HepG2 (cell line): ENCODE measurements around the gene GRHL1. TPM values are rescaled to one million over a fixed set of nuclear protein-coding genes. Genes with fewer than 3 reads are reported as not detected.

Source experiments
- ATAC-seq: fragments of 200-7000 bp; cut with Tn5 transposase; 3 replicates; pipeline ENCODE4 v1.9.1; 2020; ENCODE audit warnings: mild to moderate bottlenecking, moderate library complexity
- BruUV-seq: library from RNA; stranded (reverse); fragments of 400-500 nt; replicated peaks from 2 replicates; lab custom pipeline; 2021; lab: Mats Ljungman, UMichigan
- CTCF ChIA-PET: fragments of 300-600 bp; formaldehyde crosslinking; extraction: SDS; loops from one replicate; lab custom pipeline; 2021; ENCODE audit warnings: low total read pairs, inconsistent platforms, low intra/inter-chr PET ratio; lab: Yijun Ruan, JAX
- POLR2A ChIA-PET: fragments of 350-600 bp; sonication (Branson Sonifier 250); formaldehyde crosslinking; loops from one replicate; lab custom pipeline; 2020; ENCODE audit warnings: antibody characterized with exemption, inconsistent platforms; lab: Yijun Ruan, JAX
- DNase-seq: peaks from one replicate; pipeline ENCODE4 v3.0.0-alpha.2; 2015; ENCODE audit warnings: low spot score
- FAIRE-seq: peaks from 3 replicates; lab custom pipeline; 2011; peaks lifted over from hg19 to GRCh38; lab: Jason Lieb, UNC
- H2AFZ ChIP-seq: one replicate; pipeline ENCODE4 v1.6.1; 2011; ENCODE audit warnings: low read length, inconsistent platforms
- H3K27ac ChIP-seq: fragments of 300-600 bp; 3 replicates; pipeline ENCODE4 v1.8.0; 2011; ENCODE audit warnings: mixed run types, mild to moderate bottlenecking, mixed read lengths, low read length, inconsistent platforms; ENCODE audit not compliant: insufficient read depth; ENCODE audit errors: extremely low read length
- H3K27me3 ChIP-seq, 2 experiments: fragments of 200-600 bp in 1 of 2; 2 replicates in 1 of 2; 3 replicates in 1 of 2; pipeline versions ENCODE4 v1.6.0 to v1.8.0; 2011; ENCODE audit warnings: low read length in 2 of 2, mild to moderate bottlenecking in 2 of 2, moderate library complexity in 2 of 2, inconsistent platforms in 1 of 2; ENCODE audit not compliant: insufficient read depth in 2 of 2, control insufficient read depth in 1 of 2
- H3K36me3 ChIP-seq, 2 experiments: fragments of 200-600 bp in 1 of 2; replicated peaks in 1 of 2; 2 replicates in 1 of 2; 3 replicates in 1 of 2; pipeline versions ENCODE4 v1.5.1 to v1.8.0; 2011; ENCODE audit warnings: low read length in 2 of 2, inconsistent platforms in 1 of 2; ENCODE audit not compliant: insufficient read depth in 2 of 2, control insufficient read depth in 1 of 2
- H3K4me1 ChIP-seq: 2 replicates; pipeline ENCODE4 v1.5.1; 2012; ENCODE audit warnings: low read length, inconsistent platforms; ENCODE audit not compliant: insufficient read depth
- H3K4me2 ChIP-seq: 2 replicates; pipeline ENCODE4 v1.6.0; 2011; ENCODE audit warnings: low read depth, low read length, inconsistent platforms
- H3K4me3 ChIP-seq, 3 experiments: fragments of 200-600 bp in 1 of 3; sonication (generic), shearing (Covaris generic) in 1 of 3; replicated peaks in 1 of 3; 2 replicates each; pipeline ENCODE4 v1.5.1; 2011 to 2016; ENCODE audit warnings: low read length in 3 of 3, inconsistent platforms in 2 of 3, low read depth in 2 of 3, mild to moderate bottlenecking in 2 of 3, control low read depth in 1 of 3, mixed read lengths in 1 of 3; ENCODE audit not compliant: insufficient read depth in 1 of 3
- H3K79me2 ChIP-seq: one replicate; pipeline ENCODE4 v1.6.1; 2011; ENCODE audit warnings: low read length, inconsistent platforms; ENCODE audit not compliant: insufficient read depth
- H3K9ac ChIP-seq: 2 replicates; pipeline ENCODE4 v1.6.0; 2011; ENCODE audit warnings: mild to moderate bottlenecking, low read depth, low read length, inconsistent platforms; ENCODE audit not compliant: insufficient read depth
- H3K9me3 ChIP-seq: 2 replicates; pipeline ENCODE4 v1.5.1; 2012; ENCODE audit warnings: mild to moderate bottlenecking, low read length
- H4K20me1 ChIP-seq: 2 replicates; pipeline ENCODE4 v1.6.0; 2011; ENCODE audit warnings: inconsistent platforms, mild to moderate bottlenecking, low read length, moderate library complexity; ENCODE audit not compliant: insufficient read depth
- ARID2 ChIP-seq: sonication (generic); formaldehyde crosslinking; IDR thresholded peaks from 2 replicates; pipeline ENCODE4 v1.8.1; 2022; ENCODE audit warnings: mild to moderate bottlenecking, missing genetic modification reagents, borderline replicate concordance
- CSRNP1 ChIP-seq: sonication (generic); formaldehyde crosslinking; IDR thresholded peaks from 2 replicates; pipeline ENCODE4 v1.8.1; 2023; ENCODE audit warnings: mild to moderate bottlenecking, missing genetic modification reagents
- ERF ChIP-seq: IDR thresholded peaks from 2 replicates; pipeline ENCODE4 v1.6.1; 2018; ENCODE audit warnings: missing biosample characterization, missing genetic modification reagents
- GATA4 ChIP-seq: sonication (generic); IDR thresholded peaks from 2 replicates; pipeline ENCODE4 v1.6.1; 2016; ENCODE audit warnings: antibody characterized with exemption, low read depth, borderline replicate concordance
- GATAD2A ChIP-seq: IDR thresholded peaks from 2 replicates; pipeline ENCODE4 v1.6.1; 2016
- HDAC2 ChIP-seq: sonication (generic); formaldehyde crosslinking; IDR thresholded peaks from 2 replicates; pipeline ENCODE4 v1.4.0; 2020; ENCODE audit warnings: missing genetic modification reagents
- HMG20A ChIP-seq: IDR thresholded peaks from 2 replicates; pipeline ENCODE4 v1.6.1; 2016; ENCODE audit warnings: borderline replicate concordance
- KDM3A ChIP-seq: IDR thresholded peaks from 2 replicates; pipeline ENCODE4 v1.6.1; 2018; ENCODE audit warnings: low read depth, missing compliant biosample characterization
- POLR2G ChIP-seq: fragments of 200-400 bp; formaldehyde crosslinking; IDR thresholded peaks from 2 replicates; pipeline ENCODE4 v1.6.1; 2018; ENCODE audit warnings: mild to moderate bottlenecking, low read depth, low read length, moderate library complexity
- PPARG ChIP-seq: conservative IDR thresholded peaks from 2 replicates; pipeline ENCODE4 v1.6.1; 2016; ENCODE audit warnings: missing biosample characterization, missing genetic modification reagents
- SOX13 ChIP-seq, 3 experiments: fragments of 450-650 bp in 1 of 3; sonication (generic) in 1 of 3; formaldehyde crosslinking in 1 of 3; IDR thresholded peaks in 2 of 3; conservative IDR thresholded peaks in 1 of 3; 2 replicates each; pipeline versions ENCODE4 v1.5.0 to v1.6.1; 2016 to 2020; ENCODE audit warnings: antibody characterized with exemption in 1 of 3, mild to moderate bottlenecking in 1 of 3, missing compliant biosample characterization in 1 of 3, missing genetic modification reagents in 1 of 3, moderate library complexity in 1 of 3
- TAF1 ChIP-seq: sonication (generic); formaldehyde crosslinking; IDR thresholded peaks from 2 replicates; pipeline ENCODE4 v1.4.0; 2020; ENCODE audit warnings: missing genetic modification reagents
- TARDBP ChIP-seq: sonication (generic); formaldehyde crosslinking; IDR thresholded peaks from 2 replicates; pipeline ENCODE4 v1.8.0; 2022; ENCODE audit warnings: mild to moderate bottlenecking, missing genetic modification reagents
- TEAD3 ChIP-seq: optimal IDR thresholded peaks from 2 replicates; pipeline ENCODE3; 2016; ENCODE audit warnings: borderline replicate concordance
- ZBTB37 ChIP-seq: sonication (generic); formaldehyde crosslinking; IDR thresholded peaks from 2 replicates; pipeline ENCODE4 v1.4.0; 2020; ENCODE audit warnings: mild to moderate bottlenecking, missing genetic modification reagents
- ZFX ChIP-seq: sonication (generic); formaldehyde crosslinking; IDR thresholded peaks from 2 replicates; pipeline ENCODE4 v1.4.0; 2020; ENCODE audit warnings: mild to moderate bottlenecking, low read depth, missing genetic modification reagents, moderate library complexity
- ZFY ChIP-seq: sonication (generic); formaldehyde crosslinking; IDR thresholded peaks from 2 replicates; pipeline ENCODE4 v1.4.0; 2020; ENCODE audit warnings: missing genetic modification reagents
- ZNF10 ChIP-seq: sonication (generic); formaldehyde crosslinking; IDR thresholded peaks from 2 replicates; pipeline ENCODE4 v1.4.0; 2020; ENCODE audit warnings: mild to moderate bottlenecking, low read depth, missing genetic modification reagents, borderline replicate concordance
- ZNF614 ChIP-seq: IDR thresholded peaks from 2 replicates; pipeline ENCODE4 v1.6.1; 2018; ENCODE audit warnings: missing biosample characterization, missing genetic modification reagents, inconsistent platforms, borderline replicate concordance
- ZNF629 ChIP-seq: sonication (generic); formaldehyde crosslinking; conservative IDR thresholded peaks from 2 replicates; pipeline ENCODE4 v1.5.0; 2020; ENCODE audit warnings: missing genetic modification reagents
- WGBS: methylation state at CpG from one replicate; pipeline ENCODE4 v1.1.6; 2017; ENCODE audit warnings: low lambda C conversion rate; 5-methylcytosine and 5-hydroxymethylcytosine counted together
- in situ Hi-C: cut with HindIII; loops from 2 replicates; pipeline ENCODE4 v1.10.0; 2017; ENCODE audit warnings: low pct_unique_long_range_greater_than_20kb; ENCODE audit not compliant: extremely low pct_ligation_motif_present
- intact Hi-C: fragments of 100-400 bp; cut with micrococcal nuclease; formaldehyde crosslinking; loops from one replicate; pipeline ENCODE4 v1.10.0; 2022; ENCODE audit not compliant: unreplicated experiment
- polyA plus RNA-seq, 8 experiments: library from polyadenylated mRNA; depleted of rRNA in 3 of 8; stranded (reverse) in 7 of 8; unstranded in 1 of 8; fragments of >200 nt; fragmentation: Illumina TruSeq in 4 of 8; extraction: Trizol in 4 of 8; gene quantifications; 2 replicates each; pipeline versions ENCODE4 v1.2.1 to v1.2.3, GENCODE V29; 2011 to 2016; ENCODE audit warnings: low read depth in 4 of 8, missing spikeins in 1 of 8, mixed read lengths in 1 of 8; ENCODE audit not compliant: insufficient read depth in 1 of 8
- total RNA-seq, 5 experiments: library from RNA; depleted of rRNA; stranded (reverse); fragments of >200 nt; fragmentation: Illumina TruSeq; extraction: Trizol; gene quantifications; 2 replicates each; pipeline ENCODE4 v1.2.3, GENCODE V29; 2016; ENCODE audit warnings: low read depth in 1 of 5

GRHL1 gene
- total and polyA plus RNA-seq, 2 of the 13 experiments (the other 11 are each of a cell fraction or from before 2014, with no cell fraction given): 9.3 to 12.0 TPM

- in situ Hi-C loops: no loop called here
- intact Hi-C loops: loop anchor here (5.0 kb wide), 1 partner anchor 44 kb away; no protein-coding TSS in a partner anchor
- no TSS peak for BruUV-seq
- ChIA-PET POLR2A (interaction anchor here (0.9 to 1.7 kb wide), 3 partner anchors 8 to 98 kb away, joined by 4 to 7 read pairs (median 5); partner anchors contain the start of gene TAF1B), CTCF (no interaction called here)
- H2AFZ ChIP-seq: peak overlapping the region; percentile 25
- peak overlapping the region; percentile 25 to 63 (median 37) for H3K4me3 ChIP-seq
- 28% methylated on average over 13 of the region's 13 CpGs for WGBS
- FAIRE-seq: peak; percentile 40
- H3K36me3 ChIP-seq: no peaks in the 10 kb centered on the region
- no peaks in the 10 kb centered on the region for H3K9me3 ChIP-seq
- H3K4me2 ChIP-seq: peak overlapping the region; percentile 81
- peak; percentile 68 for ATAC-seq
- H4K20me1 ChIP-seq: no peaks in the 10 kb centered on the region
- DNase-seq: peak; percentile 84
- no peaks in the 10 kb centered on the region; a peak in 2 of 5 replicates for H3K27me3 ChIP-seq
- H3K27ac ChIP-seq: no peak overlapping the region
- H3K4me1 ChIP-seq: peaks cover 66% of the 10 kb centered on the region
- H3K9ac ChIP-seq: peak overlapping the region; percentile 7
- no peaks in the 10 kb centered on the region for H3K79me2 ChIP-seq
- no peak for TF ChIP-seq ZNF10 (CRISPR knock-in tag)
- peak; percentile 48; the same call in 1 of the 2 replicates for TF ChIP-seq ZFX (CRISPR knock-in tag)
- 0 out of 2 replicates have a peak, but pooled peaks have one; percentile 38 for TF ChIP-seq CSRNP1 (CRISPR knock-in tag)
- 0 out of 2 replicates have a peak, but pooled peaks have one; percentile 24 for TF ChIP-seq ZNF614
- TF ChIP-seq TARDBP (CRISPR knock-in tag): peak; percentile 39; the same call in 1 of the 2 replicates
- 0 out of 2 replicates have a peak, but pooled peaks have one; percentile 17 for TF ChIP-seq GATA4
- no peak for TF ChIP-seq ERF (CRISPR knock-in tag)
- 0 out of 2 replicates have a peak, but pooled peaks have one; percentile 33 for TF ChIP-seq POLR2G
- 0 out of 2 replicates have a peak, but pooled peaks have one; percentile 20 for TF ChIP-seq HMG20A
- TF ChIP-seq ZBTB37 (CRISPR knock-in tag): no peak
- TF ChIP-seq HDAC2: 0 out of 2 replicates have a peak, but pooled peaks have one; percentile 30
- TF ChIP-seq TEAD3 (CRISPR knock-in tag): peak; percentile 30
- TF ChIP-seq ZNF629 (CRISPR knock-in tag): 0 out of 2 replicates have a peak, but pooled peaks have one; percentile 4
- TF ChIP-seq KDM3A (CRISPR knock-in tag): no peak
- TF ChIP-seq PPARG (CRISPR knock-in tag): 0 out of 2 replicates have a peak, but pooled peaks have one; percentile 15
- peak; percentile 34; the same call in 1 of the 2 replicates for TF ChIP-seq ZFY (CRISPR knock-in tag)
- peak; percentile 51 for TF ChIP-seq GATAD2A (CRISPR knock-in tag)
- no peak for TF ChIP-seq SOX13 (IDR thresholded peaks at IDR 0.05)
- TF ChIP-seq SOX13 (CRISPR knock-in tag; conservative IDR thresholded peaks at IDR 0.05 in 1 of 2, IDR thresholded peaks at IDR 0.05 in 1 of 2): peak in 1 of 2 experiments; percentile 17; a peak in 1 of 4 replicates
- TF ChIP-seq ARID2 (CRISPR knock-in tag): peak; percentile 90; the same call in 1 of the 2 replicates
- TF ChIP-seq TAF1: 0 out of 2 replicates have a peak, but pooled peaks have one; percentile 15
Observed at GRCh38 chr2:9941196-9941995, 10.1 kb upstream of the GRHL1 start.
